IMR-90 (cell line): Measurements from ENCODE around the gene RNF40. TPM values are rescaled to one million over a fixed set of nuclear protein-coding genes. Genes with fewer than 3 reads are reported as not detected.

Experiments used
- ATAC-seq: fragments of 200-7000 bp; cut with Tn5 transposase; 2 replicates; pipeline ENCODE4 v1.9.1; 2020; ENCODE audit warnings: low read depth, mild to moderate bottlenecking, moderate library complexity
- Bru-seq: library from RNA; stranded (reverse); fragments of 400-500 nt; gene quantifications from one replicate; lab custom pipeline; 2021; lab: Mats Ljungman, UMichigan
- BruChase-seq, 2 experiments: library from RNA; stranded (reverse); fragments of 400-500 nt; gene quantifications; one replicate each; lab custom pipeline; 2021; lab: Mats Ljungman, UMichigan
- BruUV-seq: library from RNA; stranded (reverse); fragments of 400-500 nt; replicated peaks from 2 replicates; lab custom pipeline; 2021; lab: Mats Ljungman, UMichigan
- CTCF ChIA-PET: fragments of 300-600 bp; formaldehyde crosslinking; extraction: SDS; loops from one replicate; lab custom pipeline; 2021; ENCODE audit warnings: antibody characterized with exemption; lab: Yijun Ruan, JAX
- POLR2A ChIA-PET: fragments of 300-600 bp; sonication (Branson Sonifier 250); formaldehyde crosslinking; loops from one replicate; lab custom pipeline; 2022; ENCODE audit warnings: antibody characterized with exemption; ENCODE audit not compliant: unreplicated experiment; lab: Charles Lee
- DNase-seq: peaks from one replicate; pipeline ENCODE4 v3.0.0; 2013
- H2AFZ ChIP-seq: replicated peaks from 2 replicates; pipeline ENCODE3; 2013; ENCODE audit warnings: low read length, mild to moderate bottlenecking; ENCODE audit not compliant: poor library complexity
- H2AK5ac ChIP-seq: 2 replicates; pipeline ENCODE4 v1.6.1; 2013; ENCODE audit warnings: low read depth, low read length, inconsistent platforms
- H2AK9ac ChIP-seq: replicated peaks from 2 replicates; pipeline ENCODE3; 2013; ENCODE audit warnings: mild to moderate bottlenecking, low read depth, low read length, moderate library complexity; ENCODE audit not compliant: poor library complexity
- H2BK120ac ChIP-seq: 2 replicates; pipeline ENCODE4 v1.6.1; 2013; ENCODE audit warnings: low read depth, low read length, inconsistent platforms
- H2BK15ac ChIP-seq: 3 replicates; pipeline ENCODE4 v1.6.1; 2013; ENCODE audit warnings: low read depth, low read length, inconsistent platforms
- H2BK20ac ChIP-seq: 2 replicates; pipeline ENCODE4 v1.6.1; 2013; ENCODE audit warnings: low read depth, mild to moderate bottlenecking, inconsistent platforms, low read length, moderate library complexity
- H2BK5ac ChIP-seq: 2 replicates; pipeline ENCODE4 v1.6.1; 2013; ENCODE audit warnings: mild to moderate bottlenecking, low read depth, low read length, inconsistent platforms; ENCODE audit not compliant: poor library complexity, severe bottlenecking
- H3K14ac ChIP-seq: replicated peaks from 2 replicates; pipeline ENCODE4 v1.6.1; 2013; ENCODE audit warnings: low read depth, low read length, inconsistent platforms
- H3K18ac ChIP-seq: 2 replicates; pipeline ENCODE4 v1.6.1; 2013; ENCODE audit warnings: low read depth, low read length, control low read depth
- H3K23ac ChIP-seq: 2 replicates; pipeline ENCODE4 v1.6.1; 2013; ENCODE audit warnings: low read depth, low read length, inconsistent platforms
- H3K27ac ChIP-seq: 2 replicates; pipeline ENCODE4 v1.5.1; 2013; ENCODE audit warnings: mild to moderate bottlenecking, control low read depth, low read length; ENCODE audit not compliant: insufficient read depth
- H3K27me3 ChIP-seq: 2 replicates; pipeline ENCODE4 v1.6.1; 2013; ENCODE audit warnings: low read length; ENCODE audit not compliant: control insufficient read depth, insufficient read depth
- H3K36me3 ChIP-seq: 2 replicates; pipeline ENCODE4 v1.6.1; 2013; ENCODE audit warnings: low read length, mixed read lengths; ENCODE audit not compliant: control insufficient read depth, insufficient read depth
- H3K4ac ChIP-seq: 2 replicates; pipeline ENCODE4 v1.6.1; 2013; ENCODE audit warnings: low read depth, low read length, inconsistent platforms
- H3K4me1 ChIP-seq: 2 replicates; pipeline ENCODE4 v1.6.1; 2013; ENCODE audit warnings: low read length, mixed read lengths; ENCODE audit not compliant: control insufficient read depth, insufficient read depth
- H3K4me2 ChIP-seq: 2 replicates; pipeline ENCODE4 v1.6.1; 2013; ENCODE audit warnings: low read depth, mild to moderate bottlenecking, control low read depth, low read length, moderate library complexity
- H3K4me3 ChIP-seq: 2 replicates; pipeline ENCODE4 v1.5.1; 2013; ENCODE audit warnings: low read depth, mild to moderate bottlenecking, control low read depth, low read length, moderate library complexity; ENCODE audit not compliant: insufficient read depth
- H3K56ac ChIP-seq: 2 replicates; pipeline ENCODE4 v1.6.1; 2013; ENCODE audit warnings: low read length, inconsistent platforms; ENCODE audit not compliant: insufficient read depth; ENCODE audit errors: extremely low read depth
- H3K79me1 ChIP-seq, 2 experiments: 2 replicates each; pipeline ENCODE4 v1.6.1; 2013; ENCODE audit warnings: low read length in 2 of 2, inconsistent platforms in 1 of 2, low read depth in 1 of 2
- H3K9ac ChIP-seq: 2 replicates; pipeline ENCODE4 v1.6.1; 2013; ENCODE audit warnings: low read depth, low read length, control low read depth
- H3K9me1 ChIP-seq: 2 replicates; pipeline ENCODE4 v1.6.1; 2013; ENCODE audit warnings: low read length, inconsistent platforms; ENCODE audit not compliant: insufficient read depth
- H3K9me3 ChIP-seq: 2 replicates; pipeline ENCODE4 v1.6.1; 2013; ENCODE audit warnings: low read length; ENCODE audit not compliant: control insufficient read depth, insufficient read depth
- H4K20me1 ChIP-seq: 2 replicates; pipeline ENCODE4 v1.6.1; 2013; ENCODE audit warnings: low read length, inconsistent platforms; ENCODE audit not compliant: insufficient read depth
- H4K5ac ChIP-seq: 2 replicates; pipeline ENCODE4 v1.6.1; 2013; ENCODE audit warnings: mild to moderate bottlenecking, low read depth, low read length, control low read depth
- H4K8ac ChIP-seq, 2 experiments: 2 replicates each; pipeline ENCODE4 v1.6.1; 2013; ENCODE audit warnings: low read depth in 2 of 2, low read length in 2 of 2, control low read depth in 1 of 2, inconsistent platforms in 1 of 2
- H4K91ac ChIP-seq: 2 replicates; pipeline ENCODE4 v1.6.1; 2013; ENCODE audit warnings: low read depth, low read length, inconsistent platforms; ENCODE audit not compliant: insufficient read depth
- CHD1 ChIP-seq: IDR thresholded peaks from 2 replicates; pipeline ENCODE4 v1.6.1; 2012; ENCODE audit warnings: low read depth, low read length, improper control_type of control experiment
- ELK1 ChIP-seq: fragments of 150-350 bp; IDR thresholded peaks from 2 replicates; pipeline ENCODE4 v1.6.1; 2016; ENCODE audit warnings: low read depth, mild to moderate bottlenecking, low read length, moderate library complexity, borderline replicate concordance
- MAZ ChIP-seq: IDR thresholded peaks from 2 replicates; pipeline ENCODE4 v1.6.1; 2012; ENCODE audit warnings: low read depth, mild to moderate bottlenecking, low read length, improper control_type of control experiment, moderate library complexity, borderline replicate concordance
- MXI1 ChIP-seq: IDR thresholded peaks from 2 replicates; pipeline ENCODE4 v1.6.1; 2012; ENCODE audit warnings: low read depth, mild to moderate bottlenecking, low read length, moderate library complexity, borderline replicate concordance
- POLR2A ChIP-seq: IDR thresholded peaks from 2 replicates; pipeline ENCODE4 v1.6.1; 2012; ENCODE audit warnings: mild to moderate bottlenecking, low read depth, low read length
- RAD21 ChIP-seq: IDR thresholded peaks from 2 replicates; pipeline ENCODE4 v1.6.1; 2012; ENCODE audit warnings: low read length, improper control_type of control experiment
- RCOR1 ChIP-seq: IDR thresholded peaks from 2 replicates; pipeline ENCODE4 v1.6.1; 2012; ENCODE audit warnings: mild to moderate bottlenecking, low read length, improper control_type of control experiment; ENCODE audit not compliant: insufficient replicate concordance
- RFX5 ChIP-seq: IDR thresholded peaks from 2 replicates; pipeline ENCODE4 v1.8.0; 2012; ENCODE audit warnings: low read depth, mild to moderate bottlenecking, low read length, moderate library complexity
- USF2 ChIP-seq: fragments of 150-350 bp; IDR thresholded peaks from 2 replicates; pipeline ENCODE4 v1.6.1; 2017; ENCODE audit warnings: mild to moderate bottlenecking, antibody characterized with exemption, low read length, low read depth
- WGBS, 2 experiments: methylation state at CpG; one replicate each; pipeline versions ENCODE4 v1.1.5 to v1.1.7; 2013; ENCODE audit warnings: missing lambda C conversion rate in 2 of 2; ENCODE audit not compliant: insufficient read length in 1 of 2; ENCODE audit errors: extremely low coverage in 2 of 2; 5-methylcytosine and 5-hydroxymethylcytosine counted together
- dilution Hi-C: fragments of 300-500 bp; cut with HindIII; formaldehyde crosslinking; loops from one replicate; pipeline ENCODE4 v1.14.3; 2018; ENCODE audit warnings: low sequenced_read_pairs; ENCODE audit not compliant: unreplicated experiment
- in situ Hi-C: fragments of 300-500 bp; cut with MboI; formaldehyde crosslinking; loops from 3 replicates; pipeline ENCODE4 v1.14.3; 2019; ENCODE audit warnings: low sequenced_read_pairs, inconsistent platforms, mixed read lengths
- intact Hi-C: fragments of 100-400 bp; cut with micrococcal nuclease; formaldehyde crosslinking; loops from 2 replicates; pipeline ENCODE4 v1.10.0; 2022
- long read RNA-seq: library from polyadenylated mRNA; unstranded; transcript quantifications from one replicate; pipeline ENCODE4 v2.0.0, GENCODE V29; 2021; ENCODE audit not compliant: unreplicated experiment
- polyA plus RNA-seq, 3 experiments: library from polyadenylated mRNA; depleted of rRNA; stranded (reverse); fragments of >200 nt; gene quantifications; 2 replicates each; pipeline ENCODE4 v1.2.3, GENCODE V29; 2012; ENCODE audit warnings: low replicate concordance in 1 of 3
- total RNA-seq: library from RNA; depleted of rRNA; stranded (reverse); fragments of >200 nt; gene quantifications from 2 replicates; pipeline ENCODE4 v1.2.3, GENCODE V29; 2012; rRNA removed
- TF ChIP-seq, protein P1 (sequence below): conservative IDR thresholded peaks from 2 replicates; pipeline ENCODE4 v1.5.1; 2012; ENCODE audit warnings: mild to moderate bottlenecking, low read depth, low read length, improper control_type of control experiment

Gene RNF40
- 63.9 and 72.4 TPM in 2 replicates for total RNA-seq
- 46.7 and 49.7 TPM in 2 replicates for polyA plus RNA-seq (2012; rRNA removed)
- polyA plus RNA-seq (2012; cell fraction: cytosol; rRNA removed): 22.2 and 29.2 TPM in 2 replicates
- 74.3 and 98.0 TPM in 2 replicates for polyA plus RNA-seq (2012; cell fraction: nucleus; rRNA removed; ENCODE audit: low replicate concordance)
- Bru-seq, nascent RNA: percentile 71 among the genes with signal in this experiment
- BruChase-seq, experiment 1, labeled RNA remaining after a 6-hour chase: percentile 78 among the genes with signal in this experiment
- BruChase-seq, experiment 2, labeled RNA remaining after a 2-hour chase: percentile 81 among the genes with signal in this experiment
- long read RNA-seq, full-length matches to known transcripts: 9 of 53 reads
- long read RNA-seq, partial matches to known transcripts: 34 of 53 reads
- long read RNA-seq, other reads (novel, unspliced or antisense): 10 of 53 reads

GRCh38 chr16:30761928-30762902 lies at the start of gene RNF40, which contains the start of gene CFAP119:
RNF40 (plus strand) TSS chr16:30762322; CDS start chr16:30762546, 224 bp downstream.
CFAP119 (minus strand) TSS chr16:30762062; CDS start chr16:30761748, 314 bp downstream.
- Histone ChIP-seq H3K27me3 (no peaks in the 10 kb centered on the region), H3K18ac (no peak within 1 kb of the TSS), H3K36me3 (peaks cover 35% of the 10 kb centered on the region), H4K8ac (peak within 1 kb of the TSS; percentile 78 to 96), H2AK9ac (peak within 1 kb of the TSS; percentile 99), H3K9me3 (no peaks in the 10 kb centered on the region), H2BK20ac (no peak within 1 kb of the TSS), H2AFZ (peak within 1 kb of the TSS; percentile 100), H3K4ac (peak within 1 kb of the TSS; percentile 79), H3K4me3 (peak within 1 kb of the TSS; percentile 86), H4K91ac (peak within 1 kb of the TSS; percentile 83), H3K79me1 (peaks cover 20 to 55% of the 10 kb centered on the region in 2 experiments), H2BK5ac (peak within 1 kb of the TSS; percentile 72), H3K23ac (peak within 1 kb of the TSS; percentile 82), H3K4me2 (peak within 1 kb of the TSS; percentile 95), H3K14ac (peak within 1 kb of the TSS; percentile 94), H3K9ac (peak within 1 kb of the TSS; percentile 92), H3K4me1 (peaks cover 12% of the 10 kb centered on the region), H3K9me1 (0 out of 2 replicates have a peak, but pooled peaks cover 4% of the 10 kb centered on the region), H3K56ac (peak within 1 kb of the TSS; percentile 80), H2BK15ac (no peak within 1 kb of the TSS), H3K27ac (peak within 1 kb of the TSS; percentile 89), H2AK5ac (peak within 1 kb of the TSS; percentile 96), H2BK120ac (no peak within 1 kb of the TSS; the same call in 1 of the 2 replicates), H4K20me1 (peaks cover 17% of the 10 kb centered on the region), H4K5ac (peak within 1 kb of the TSS; percentile 37; the same call in 1 of the 2 replicates)
- POLR2A ChIA-PET: interaction anchor here (0.6 kb wide), 1 partner anchor 11 kb away, joined by 7 read pairs; no protein-coding TSS in a partner anchor
- in situ Hi-C loops: no loop called here
- DNase-seq: peak; percentile 97
- no TSS peak for BruUV-seq
- 1% methylated on average over 16 of the region's 60 CpGs; no CpG with 5 or more reads in 1 of the 2 experiments for WGBS, 2 experiments
- intact Hi-C loops: loop anchor here (5.0 kb wide), 1 partner anchor 160 kb away; the partner anchor contains the start of gene FBXL19
- ATAC-seq: peak; percentile 96
- dilution Hi-C loops: no loop called here
- CTCF ChIA-PET: no interaction called here
- TF ChIP-seq ELK1: no peak
- no peak for TF ChIP-seq CHD1
- no peak; the same call in 1 of the 2 replicates for TF ChIP-seq USF2
- TF ChIP-seq, protein P1, sequence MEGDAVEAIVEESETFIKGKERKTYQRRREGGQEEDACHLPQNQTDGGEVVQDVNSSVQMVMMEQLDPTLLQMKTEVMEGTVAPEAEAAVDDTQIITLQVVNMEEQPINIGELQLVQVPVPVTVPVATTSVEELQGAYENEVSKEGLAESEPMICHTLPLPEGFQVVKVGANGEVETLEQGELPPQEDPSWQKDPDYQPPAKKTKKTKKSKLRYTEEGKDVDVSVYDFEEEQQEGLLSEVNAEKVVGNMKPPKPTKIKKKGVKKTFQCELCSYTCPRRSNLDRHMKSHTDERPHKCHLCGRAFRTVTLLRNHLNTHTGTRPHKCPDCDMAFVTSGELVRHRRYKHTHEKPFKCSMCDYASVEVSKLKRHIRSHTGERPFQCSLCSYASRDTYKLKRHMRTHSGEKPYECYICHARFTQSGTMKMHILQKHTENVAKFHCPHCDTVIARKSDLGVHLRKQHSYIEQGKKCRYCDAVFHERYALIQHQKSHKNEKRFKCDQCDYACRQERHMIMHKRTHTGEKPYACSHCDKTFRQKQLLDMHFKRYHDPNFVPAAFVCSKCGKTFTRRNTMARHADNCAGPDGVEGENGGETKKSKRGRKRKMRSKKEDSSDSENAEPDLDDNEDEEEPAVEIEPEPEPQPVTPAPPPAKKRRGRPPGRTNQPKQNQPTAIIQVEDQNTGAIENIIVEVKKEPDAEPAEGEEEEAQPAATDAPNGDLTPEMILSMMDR: no peak
- peak; percentile 88 for TF ChIP-seq POLR2A
- TF ChIP-seq MAZ: no peak; the same call in 1 of the 2 replicates
- TF ChIP-seq RAD21: no peak
- TF ChIP-seq RFX5: no peak
- TF ChIP-seq RCOR1: no peak
- TF ChIP-seq MXI1: peak; percentile 87
